ENCODE data around the gene RTKN. TPM values are rescaled to one million over a fixed set of nuclear protein-coding genes. Genes with fewer than 3 reads are reported as not detected.
"Not testable (repeated sequence)": the region's sequence is repeated elsewhere in the genome, so short reads cannot be mapped to it uniquely, and the experiment has no call there.

RTKN gene
- total RNA-seq, 2 experiments from 2014 or later: 1.8 to 2.5 TPM

DNA sequence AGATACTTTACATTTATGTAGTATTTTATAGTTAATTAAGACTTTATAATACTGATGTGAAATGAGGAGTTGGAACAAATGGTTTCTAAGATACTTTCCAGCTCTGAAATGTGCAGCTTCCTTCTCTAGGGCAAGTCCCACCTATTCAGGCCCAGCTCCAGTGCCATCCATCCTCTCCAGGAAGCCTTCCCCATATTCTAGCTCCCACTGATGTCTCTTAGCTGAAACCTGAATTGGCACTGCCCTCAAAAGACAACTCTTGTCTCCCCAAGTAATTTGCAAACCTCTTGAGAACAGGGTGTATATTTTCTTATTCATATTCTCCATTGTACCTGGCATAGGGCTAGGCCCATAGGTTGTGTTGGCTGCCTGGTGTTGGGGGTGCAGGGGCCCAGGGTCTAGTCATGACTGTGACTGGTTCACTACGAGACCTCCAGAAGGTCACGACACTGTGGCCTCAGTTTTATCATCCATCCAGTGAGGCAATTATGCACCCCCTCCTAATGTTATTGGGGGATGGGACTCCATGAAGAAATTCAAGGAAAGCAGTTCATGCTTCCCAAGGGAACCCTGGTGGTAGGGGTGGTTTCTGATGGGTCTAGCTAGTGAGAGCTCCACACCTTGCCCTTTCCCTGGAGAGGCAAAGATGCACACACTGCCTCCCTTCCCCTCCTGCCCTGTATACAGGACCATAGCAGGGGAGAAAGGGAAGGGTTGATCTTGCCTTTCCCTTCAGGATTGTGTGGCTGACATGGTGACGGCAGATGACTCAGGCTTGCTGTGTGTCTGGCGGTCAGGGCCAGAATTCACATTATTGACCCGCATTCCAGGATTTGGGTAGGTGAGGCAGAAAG is 17.4 kb downstream of the RTKN start:
- Mint-ChIP-seq H3K36me3 (ENCODE audit: low read depth) (peaks cover 23% of the 10 kb centered on the region), H3K27ac (no peak overlapping the region), H3K4me3 (no peak overlapping the region), H3K27me3 (no peaks in the 10 kb centered on the region), H3K9me3 (ENCODE audit: low read depth) (no peaks in the 10 kb centered on the region), H3K4me1 (peaks cover 28% of the 10 kb centered on the region)
- intact Hi-C loops (cut with DNase I, micrococcal nuclease): no loop called here
- CTCF ChIA-PET: interaction anchor here (0.5 to 1.2 kb wide), 3 partner anchors 9 to 35 kb away, joined by 3 to 4 read pairs (median 3); no protein-coding TSS in a partner anchor
- no peak for ATAC-seq
- POLR2A ChIA-PET: no interaction called here
- no peak for DNase-seq

DNA sequence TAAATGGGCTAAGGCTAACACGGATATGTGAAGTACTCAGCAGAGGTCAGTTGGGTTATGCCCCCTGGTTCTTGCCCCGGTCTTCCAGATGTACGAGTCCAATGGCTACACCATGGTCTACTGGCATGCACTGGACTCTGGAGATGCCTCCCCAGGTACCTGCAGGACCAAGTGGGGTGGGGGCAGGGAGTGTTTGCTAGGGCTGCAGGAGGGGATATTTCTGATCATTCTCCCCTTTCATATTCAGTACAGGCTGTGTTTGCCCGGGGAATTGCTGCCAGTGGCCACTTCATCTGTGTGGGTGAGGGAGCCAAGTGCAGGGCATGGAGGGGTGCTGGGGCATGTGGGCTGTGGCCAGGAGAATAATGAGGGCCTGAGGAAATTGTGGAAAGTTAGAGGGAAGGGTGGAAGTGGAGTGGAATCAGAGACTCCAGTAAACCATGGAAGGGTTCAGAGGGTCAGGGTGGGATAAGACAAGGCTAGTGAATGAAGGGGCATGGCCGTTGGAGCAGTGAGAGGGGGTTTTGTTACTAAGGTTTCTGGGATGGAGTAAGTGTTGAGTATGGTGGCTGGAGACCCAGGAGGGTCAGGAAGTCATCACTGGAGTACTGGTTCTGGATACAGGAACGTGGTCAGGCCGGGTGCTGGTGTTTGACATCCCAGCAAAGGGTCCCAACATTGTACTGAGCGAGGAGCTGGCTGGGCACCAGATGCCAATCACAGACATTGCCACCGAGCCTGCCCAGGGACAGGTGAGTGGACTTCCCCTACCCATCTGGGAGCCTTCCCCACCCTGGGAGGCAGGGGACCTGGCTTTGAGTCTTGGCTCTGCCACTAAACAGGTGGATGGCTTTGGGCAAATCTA is 18.3 kb downstream of the RTKN start:
- CTCF ChIA-PET: interaction anchor here (1.6 kb wide), 1 partner anchor 35 kb away, joined by 4 read pairs; the partner anchor contains the start of gene WBP1
- Mint-ChIP-seq H3K4me1 (peaks cover 28% of the 10 kb centered on the region), H3K4me3 (peak overlapping the region; percentile 91), H3K27ac (no peak overlapping the region), H3K9me3 (ENCODE audit: low read depth) (no peaks in the 10 kb centered on the region), H3K36me3 (ENCODE audit: low read depth) (peaks cover 23% of the 10 kb centered on the region), H3K27me3 (no peaks in the 10 kb centered on the region)
- no peak for ATAC-seq
- DNase-seq: no peak
- intact Hi-C loops (cut with DNase I, micrococcal nuclease): no loop called here
- POLR2A ChIA-PET: no interaction called here

DNA sequence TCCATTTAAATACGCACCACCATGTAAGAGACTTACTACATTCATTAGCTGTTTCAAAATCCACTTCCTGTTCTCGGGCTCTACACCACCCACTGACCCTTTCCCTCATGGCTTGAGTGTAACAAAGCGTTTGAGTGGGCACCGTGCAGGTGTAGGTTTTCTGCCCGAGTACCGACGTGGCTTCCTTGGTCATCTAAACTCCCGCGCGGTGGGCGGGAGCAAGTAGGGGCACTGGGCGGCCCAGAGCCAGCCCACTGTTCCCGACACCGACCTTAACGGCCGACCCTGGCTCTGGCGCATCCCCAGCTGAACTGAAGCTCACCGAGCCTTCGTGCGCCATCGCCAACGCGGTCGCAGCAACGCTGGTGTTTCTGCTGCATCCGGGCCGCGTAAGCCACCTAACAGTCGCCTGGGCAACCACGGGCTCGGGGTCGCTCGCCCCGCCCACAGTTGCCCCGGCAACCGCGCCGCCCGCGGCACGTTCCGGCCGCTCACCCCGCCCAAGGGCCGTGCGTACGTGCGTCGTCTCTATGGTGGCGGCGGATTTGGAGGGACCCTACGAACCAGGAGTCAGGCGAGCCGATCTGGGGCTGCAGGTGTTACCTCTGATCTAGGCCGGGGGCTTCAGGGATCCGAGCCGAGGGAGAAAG is 20.4 kb downstream of the RTKN start, which contains the start of the genes C2orf81 and WDR54:
Gene C2orf81 (minus strand): TSS at position 399 of the 650 bp plus-strand sequence. CDS start 59 bp downstream, at position 340.
Gene WDR54 (plus strand): TSS at position 510 of the 650 bp plus-strand sequence. CDS start 424 bp downstream, outside the sequence.
- peak; percentile 92 for ATAC-seq
- Mint-ChIP-seq H3K4me3 (peak within 1 kb of the TSS; percentile 91), H3K27ac (peak within 1 kb of the TSS; percentile 98), H3K9me3 (ENCODE audit: low read depth) (no peaks in the 10 kb centered on the region), H3K36me3 (ENCODE audit: low read depth) (peaks cover 23% of the 10 kb centered on the region), H3K4me1 (peaks cover 34% of the 10 kb centered on the region), H3K27me3 (no peaks in the 10 kb centered on the region)
- ChIA-PET CTCF (interaction anchor here (1.0 to 1.8 kb wide), 4 partner anchors 30 to 594 kb away, joined by 3 to 5 read pairs (median 4); no protein-coding TSS in a partner anchor), POLR2A (interaction anchor here (0.6 kb wide), 1 partner anchor 151 kb away, joined by 3 read pairs; no protein-coding TSS in a partner anchor)
- intact Hi-C loops (cut with DNase I, micrococcal nuclease): loop anchor here (1.0 to 2.0 kb wide), 13 partner anchors 19 to 684 kb away; partner anchors contain the start of genes TTC31 (in 2 of the 2), AUP1 (in 1 of the 2), CCDC142 (in 1 of the 2) and DOK1 (in 1 of the 2)
- DNase-seq: peak; percentile 97

DNA sequence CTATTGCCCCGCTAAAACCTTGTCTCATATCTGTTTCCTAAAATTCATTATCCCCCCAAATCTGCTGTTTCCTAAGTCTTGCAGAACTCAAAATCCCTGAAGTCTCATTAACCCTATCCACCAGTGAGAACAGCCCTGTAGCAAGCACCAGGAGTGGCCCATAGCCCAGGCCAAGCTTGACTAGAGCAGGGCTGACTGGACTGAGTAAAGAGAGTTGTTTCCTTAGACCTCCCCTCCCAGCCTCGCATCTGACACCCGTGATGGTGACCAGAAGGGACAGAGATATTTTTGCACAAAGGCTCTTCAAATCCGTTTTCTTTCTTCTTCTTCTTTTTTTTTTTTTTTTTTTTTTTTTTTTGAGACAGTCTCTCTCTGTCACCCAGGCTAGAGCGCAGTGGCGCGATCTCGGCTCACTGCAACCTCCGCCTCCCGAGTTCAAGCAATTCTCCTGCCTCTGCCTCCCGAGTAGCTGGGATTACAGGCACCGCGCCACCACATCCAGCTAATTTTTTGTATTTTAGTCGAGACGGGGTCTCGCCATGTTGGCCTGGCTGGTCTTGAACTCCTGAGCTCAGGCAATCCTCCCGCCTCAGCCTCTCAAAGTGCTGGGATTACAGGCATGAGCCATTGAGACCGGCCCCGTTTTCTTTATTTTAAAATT is 21.2 kb downstream of the RTKN start:
- peak overlapping the region; percentile 91 for H3K4me3 Mint-ChIP-seq
- not testable (repeated sequence) for H3K27me3 Mint-ChIP-seq; DNase-seq; H3K9me3 Mint-ChIP-seq (ENCODE audit: low read depth); ATAC-seq
- POLR2A ChIA-PET: interaction anchor here (0.6 kb wide), 1 partner anchor 124 kb away, joined by 3 read pairs; no protein-coding TSS in a partner anchor
- intact Hi-C loops (cut with DNase I, micrococcal nuclease): loop anchor here (1.0 to 2.0 kb wide), 13 partner anchors 20 to 683 kb away; partner anchors contain the start of genes TTC31 (in 2 of the 2), AUP1 (in 1 of the 2), CCDC142 (in 1 of the 2) and DOK1 (in 1 of the 2)
- CTCF ChIA-PET: interaction anchor here (0.7 to 2.2 kb wide), 7 partner anchors 29 to 593 kb away, joined by 3 to 8 read pairs (median 4); no protein-coding TSS in a partner anchor
- peaks cover 41% of the 10 kb centered on the region for H3K4me1 Mint-ChIP-seq
- H3K36me3 Mint-ChIP-seq (ENCODE audit: low read depth): peaks cover 20% of the 10 kb centered on the region
- peak overlapping the region; percentile 98 for H3K27ac Mint-ChIP-seq

DNA sequence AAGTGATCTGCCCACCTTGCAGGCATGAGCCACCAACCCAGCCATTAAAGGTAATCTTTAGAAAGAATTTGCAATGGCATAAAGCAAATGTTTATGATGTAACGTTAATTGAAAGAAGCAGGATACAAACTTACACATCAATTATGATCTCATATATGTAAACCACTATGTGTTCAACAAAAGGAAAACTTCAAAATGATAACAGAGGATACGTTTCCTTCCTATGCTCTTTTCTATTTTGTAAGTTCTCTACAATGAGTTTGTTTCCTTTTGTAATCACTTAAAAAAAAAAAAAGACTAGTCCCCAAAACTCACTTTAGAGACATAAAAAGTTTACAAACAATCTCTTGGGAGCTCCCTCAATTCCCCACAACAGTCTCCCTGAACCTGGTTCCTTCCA is 21.7 kb downstream of the RTKN start:
- Mint-ChIP-seq H3K9me3 (ENCODE audit: low read depth) (no peaks in the 10 kb centered on the region), H3K27ac (peak overlapping the region; percentile 19), H3K36me3 (ENCODE audit: low read depth) (peaks cover 18% of the 10 kb centered on the region), H3K27me3 (no peaks in the 10 kb centered on the region), H3K4me1 (peaks cover 43% of the 10 kb centered on the region), H3K4me3 (peak overlapping the region; percentile 91)
- DNase-seq: no peak
- ChIA-PET CTCF (interaction anchor here (0.7 to 2.2 kb wide), 5 partner anchors 28 to 593 kb away, joined by 3 to 8 read pairs (median 3); no protein-coding TSS in a partner anchor), POLR2A (interaction anchor here (0.6 kb wide), 1 partner anchor 124 kb away, joined by 3 read pairs; no protein-coding TSS in a partner anchor)
- intact Hi-C loops (cut with DNase I, micrococcal nuclease): loop anchor here in 1 of 2 experiments (2.0 kb wide), 2 partner anchors 27 to 63 kb away; partner anchors contain the start of genes CCDC142 and TTC31
- ATAC-seq: no peak

DNA sequence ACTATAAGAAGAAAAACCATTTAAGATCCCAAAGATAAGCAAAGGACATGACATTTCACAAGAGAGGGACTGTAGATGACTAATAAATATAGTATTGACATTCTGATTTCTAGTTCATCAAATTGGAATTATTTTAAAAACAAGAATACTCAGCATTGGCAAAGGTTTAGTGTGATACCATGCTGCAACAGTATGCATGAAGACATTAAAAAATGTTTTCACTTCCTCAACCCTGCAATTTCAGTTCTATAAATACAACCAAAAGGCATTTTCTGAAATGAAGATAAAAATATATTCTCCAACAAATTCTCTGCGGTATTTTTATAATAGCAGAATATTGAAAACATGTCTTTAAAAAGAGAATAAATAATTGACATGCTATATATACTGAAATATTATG is 22.4 kb downstream of the RTKN start:
- Mint-ChIP-seq H3K27ac (no peak overlapping the region), H3K4me3 (no peak overlapping the region), H3K4me1 (peaks cover 46% of the 10 kb centered on the region), H3K9me3 (ENCODE audit: low read depth) (no peaks in the 10 kb centered on the region), H3K27me3 (no peaks in the 10 kb centered on the region), H3K36me3 (ENCODE audit: low read depth) (peaks cover 15% of the 10 kb centered on the region)
- ATAC-seq: no peak
- no peak for DNase-seq
- ChIA-PET POLR2A (no interaction called here), CTCF (interaction anchor here (2.2 kb wide), 1 partner anchor 28 kb away, joined by 8 read pairs; no protein-coding TSS in a partner anchor)
- intact Hi-C loops (cut with DNase I, micrococcal nuclease): no loop called here

DNA sequence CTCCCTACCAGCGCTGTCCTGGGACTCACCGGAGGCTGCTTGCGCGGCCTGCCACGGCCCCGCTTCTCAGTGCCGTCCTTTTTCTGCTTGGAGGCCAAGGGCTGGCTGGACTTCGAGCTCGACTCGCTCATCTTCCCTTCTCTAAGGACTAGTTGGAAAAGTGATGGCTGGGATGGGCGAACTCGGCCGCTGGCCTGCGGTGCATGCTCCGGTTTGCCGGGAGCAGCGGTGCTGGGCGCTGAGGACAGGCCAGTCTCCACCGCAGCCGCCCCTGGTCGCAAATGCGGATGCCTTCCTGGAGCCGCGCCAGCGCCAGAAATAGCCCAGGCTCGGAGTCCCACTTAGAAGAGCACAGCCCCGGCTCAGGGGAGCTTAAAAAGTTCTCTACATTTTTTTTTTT is 23.4 kb downstream of the RTKN start:
- Mint-ChIP-seq H3K4me1 (peaks cover 44% of the 10 kb centered on the region), H3K36me3 (ENCODE audit: low read depth) (peaks cover 7% of the 10 kb centered on the region), H3K4me3 (no peak overlapping the region), H3K9me3 (ENCODE audit: low read depth) (no peaks in the 10 kb centered on the region), H3K27me3 (no peaks in the 10 kb centered on the region), H3K27ac (no peak overlapping the region)
- ATAC-seq: no peak
- intact Hi-C loops (cut with DNase I, micrococcal nuclease): no loop called here
- DNase-seq: no peak
- ChIA-PET POLR2A (interaction anchor here (0.6 kb wide), 1 partner anchor 79 kb away, joined by 3 read pairs; no protein-coding TSS in a partner anchor), CTCF (interaction anchor here (1.0 to 2.2 kb wide), 2 partner anchors 27 to 60 kb away, joined by 3 to 8 read pairs; no protein-coding TSS in a partner anchor)

DNA sequence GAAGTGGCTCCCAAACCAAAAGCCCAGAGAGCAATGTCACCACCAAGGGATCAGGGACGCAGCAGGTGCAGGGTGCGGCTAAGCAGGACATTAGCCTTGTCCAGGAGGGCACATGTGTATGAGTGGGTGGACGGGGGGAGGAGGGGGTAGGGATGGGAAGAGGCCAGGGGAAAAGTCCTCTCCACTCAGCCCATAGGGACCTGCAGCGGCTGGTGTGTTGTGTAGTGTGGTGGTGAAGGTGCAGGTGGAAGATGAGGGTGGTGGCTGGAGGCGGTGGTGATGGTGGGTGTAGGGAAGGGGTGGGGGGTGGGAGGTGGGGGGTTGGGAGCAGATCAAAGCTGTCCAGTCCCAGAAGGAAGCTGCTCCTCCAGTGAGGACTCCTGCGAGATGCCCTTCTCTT is 24.0 kb downstream of the RTKN start:
- Mint-ChIP-seq H3K27me3 (no peaks in the 10 kb centered on the region), H3K27ac (no peak overlapping the region)
- POLR2A ChIA-PET: no interaction called here

DNA sequence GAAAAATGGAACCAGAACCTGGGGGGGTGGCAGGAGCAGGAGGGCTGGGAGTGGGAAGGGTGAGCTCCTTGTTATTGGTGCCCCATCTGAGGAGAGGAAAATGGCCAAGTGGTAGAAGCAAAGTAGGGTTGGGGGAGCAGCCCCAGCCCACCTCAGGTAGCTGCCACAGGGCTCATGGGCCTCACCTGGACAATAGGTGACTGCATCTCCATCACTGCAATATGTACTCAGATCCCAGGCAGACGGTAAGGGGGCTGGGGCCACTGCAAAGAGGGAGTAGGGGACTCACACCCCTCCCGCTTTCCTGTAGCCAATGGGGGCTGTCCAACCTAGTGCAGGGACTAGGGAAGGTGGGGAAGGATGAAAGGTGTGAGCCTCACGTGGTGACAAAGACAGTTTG is 24.5 kb downstream of the RTKN start:
- Mint-ChIP-seq H3K9me3 (ENCODE audit: low read depth) (no peaks in the 10 kb centered on the region), H3K27me3 (no peaks in the 10 kb centered on the region), H3K4me3 (no peak overlapping the region), H3K4me1 (peaks cover 36% of the 10 kb centered on the region), H3K27ac (no peak overlapping the region), H3K36me3 (ENCODE audit: low read depth) (no peaks in the 10 kb centered on the region)
- ATAC-seq (no peak), DNase-seq (no peak)
- POLR2A ChIA-PET: no interaction called here
- CTCF ChIA-PET: no interaction called here
- intact Hi-C loops (cut with DNase I, micrococcal nuclease): no loop called here

More for the DNA sequence above, 24.0 kb downstream of the RTKN start:
- ATAC-seq (no peak), DNase-seq (no peak)
- Mint-ChIP-seq H3K9me3 (ENCODE audit: low read depth) (no peaks in the 10 kb centered on the region), H3K4me3 (no peak overlapping the region), H3K36me3 (ENCODE audit: low read depth) (peaks cover 1% of the 10 kb centered on the region), H3K4me1 (peaks cover 40% of the 10 kb centered on the region)
- intact Hi-C loops (cut with DNase I, micrococcal nuclease): no loop called here
- CTCF ChIA-PET: no interaction called here

DNA sequence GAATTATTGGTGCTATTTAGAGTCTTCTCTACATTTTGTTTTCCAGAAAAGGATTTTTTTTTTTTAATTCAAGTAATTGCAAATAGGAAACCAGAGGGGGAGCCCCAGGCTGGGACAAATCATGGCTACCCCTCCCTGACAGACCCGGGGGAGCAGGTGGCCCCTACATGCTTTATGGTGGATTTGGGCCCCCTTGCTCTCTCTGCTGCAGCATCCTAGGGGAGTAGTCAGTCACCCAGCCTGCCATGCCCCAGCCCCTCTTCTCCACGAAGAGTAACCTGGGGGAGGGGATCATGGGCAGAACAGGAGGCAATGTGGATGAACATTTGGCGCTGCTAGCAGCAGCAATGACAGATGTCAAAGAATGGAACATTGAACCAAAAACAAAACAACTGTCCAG is 25.0 kb downstream of the RTKN start:
- intact Hi-C loops (cut with DNase I, micrococcal nuclease): no loop called here
- peak; percentile 41 for DNase-seq
- H3K27ac Mint-ChIP-seq: no peak overlapping the region

More for the DNA sequence above, 25.0 kb downstream of the RTKN start:
- Mint-ChIP-seq H3K27me3 (no peaks in the 10 kb centered on the region), H3K4me3 (peak overlapping the region; percentile 68), H3K4me1 (peaks cover 34% of the 10 kb centered on the region), H3K36me3 (ENCODE audit: low read depth) (no peaks in the 10 kb centered on the region), H3K9me3 (ENCODE audit: low read depth) (no peaks in the 10 kb centered on the region)
- ChIA-PET POLR2A (no interaction called here), CTCF (interaction anchor here (0.8 to 1.5 kb wide), 2 partner anchors 26 to 75 kb away, joined by 4 to 9 read pairs; no protein-coding TSS in a partner anchor)
- no peak for ATAC-seq

Measured in activated CD4-positive, alpha-beta T cell treated with anti-CD3 and anti-CD28 coated beads for 36 hours (primary cell).